ENCODE results near the gene NCAPH2. TPM values are rescaled to one million over a fixed set of nuclear protein-coding genes. Genes with fewer than 3 reads are reported as not detected.

The NCAPH2 gene
- total and polyA plus RNA-seq, 2 of the 13 experiments (the other 11 are each of a cell fraction or from before 2014, with no cell fraction given), result 28.1 to 64.4 TPM

GRCh38 chr22:50528682-50529415 is 20.8 kb downstream of the NCAPH2 start (continued):
- TF ChIP-seq EEA1 (CRISPR knock-in tag; IDR thresholded peaks at IDR 0.05; ENCODE audit: borderline replicate concordance) (no peak), TMF1 (CRISPR knock-in tag; IDR thresholded peaks at IDR 0.05; ENCODE audit: low read depth) (no peak), AGO1 (IDR thresholded peaks at IDR 0.05; ENCODE audit: low read depth, low read length, poor library complexity, severe bottlenecking) (peak; percentile 96), NR2F1 (CRISPR knock-in tag; IDR thresholded peaks at IDR 0.05) (0 out of 4 replicates have a peak, but pooled peaks of 1 of the 2 experiments have one; percentile 17), POLR2AphosphoS5 (IDR thresholded peaks at IDR 0.05; ENCODE audit: low read depth, low read length) (peak; percentile 4; the same call in 1 of the 2 replicates), SMAD9 (CRISPR knock-in tag; IDR thresholded peaks at IDR 0.05) (0 out of 2 replicates have a peak, but pooled peaks have one; percentile 40), ZNF615 (CRISPR knock-in tag; IDR thresholded peaks at IDR 0.05; ENCODE audit: borderline replicate concordance) (peak; percentile 32; the same call in 1 of the 2 replicates), TCF12 (IDR thresholded peaks at IDR 0.05) (no peak), TCF12 (CRISPR knock-in tag; IDR thresholded peaks at IDR 0.05) (no peak; the same call in 1 of the 2 replicates), ARNT2 (CRISPR knock-in tag; IDR thresholded peaks at IDR 0.05; ENCODE audit: low read depth) (no peak), TCF7 (IDR thresholded peaks at IDR 0.05; ENCODE audit: low read depth) (no peak), POLR2A (IDR thresholded peaks at IDR 0.05; ENCODE audit: insufficient read depth in 1 of 2, low read depth in 2 of 2, low read length in 2 of 2) (0 out of 4 replicates have a peak, but pooled peaks of 1 of the 2 experiments have one; percentile 22), ELF1 (CRISPR knock-in tag; IDR thresholded peaks at IDR 0.05) (no peak), HOXA3 (CRISPR knock-in tag; IDR thresholded peaks at IDR 0.05) (peak; percentile 50; the same call in 1 of the 2 replicates), NFATC3 (CRISPR knock-in tag; IDR thresholded peaks at IDR 0.05) (no peak), REL (CRISPR knock-in tag; conservative IDR thresholded peaks at IDR 0.05) (0 out of 2 replicates have a peak, but pooled peaks have one; percentile 24), SALL2 (CRISPR knock-in tag; IDR thresholded peaks at IDR 0.05) (0 out of 2 replicates have a peak, but pooled peaks have one; percentile 9), ATF7-NPFF (CRISPR knock-in tag; IDR thresholded peaks at IDR 0.05; ENCODE audit: low read depth) (no peak), RARA (CRISPR knock-in tag; IDR thresholded peaks at IDR 0.05) (peak; percentile 38; the same call in 1 of the 2 replicates), ZEB1 (IDR thresholded peaks at IDR 0.05; ENCODE audit: insufficient replicate concordance, low read depth) (peak; percentile 6), YEATS4 (CRISPR knock-in tag; IDR thresholded peaks at IDR 0.05; ENCODE audit: borderline replicate concordance) (no peak; the same call in 1 of the 2 replicates), NR2F6 (IDR thresholded peaks at IDR 0.05) (peak; percentile 29; the same call in 1 of the 2 replicates), NR2F6 (CRISPR knock-in tag; IDR thresholded peaks at IDR 0.05) (peak; percentile 83), ZNF589 (CRISPR knock-in tag; conservative IDR thresholded peaks at IDR 0.05) (no peak), HNRNPL (IDR thresholded peaks at IDR 0.05; ENCODE audit: low read depth, low read length) (peak; percentile 47; the same call in 1 of the 2 replicates), RFXAP (CRISPR knock-in tag; IDR thresholded peaks at IDR 0.05; ENCODE audit: borderline replicate concordance) (peak; percentile 59; the same call in 1 of the 2 replicates)
- TF ChIP-seq, protein P1, sequence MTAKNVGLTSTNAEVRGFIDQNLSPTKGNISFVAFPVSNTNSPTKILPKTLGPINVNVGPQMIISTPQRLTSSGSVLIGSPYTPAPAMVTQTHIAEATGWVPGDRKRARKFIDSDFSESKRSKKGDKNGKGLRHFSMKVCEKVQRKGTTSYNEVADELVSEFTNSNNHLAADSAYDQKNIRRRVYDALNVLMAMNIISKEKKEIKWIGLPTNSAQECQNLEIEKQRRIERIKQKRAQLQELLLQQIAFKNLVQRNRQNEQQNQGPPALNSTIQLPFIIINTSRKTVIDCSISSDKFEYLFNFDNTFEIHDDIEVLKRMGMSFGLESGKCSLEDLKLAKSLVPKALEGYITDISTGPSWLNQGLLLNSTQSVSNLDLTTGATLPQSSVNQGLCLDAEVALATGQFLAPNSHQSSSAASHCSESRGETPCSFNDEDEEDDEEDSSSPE (CRISPR knock-in tag; IDR thresholded peaks at IDR 0.05), result peak; percentile 37; the same call in 1 of the 2 replicates
- TF ChIP-seq, protein P2, sequence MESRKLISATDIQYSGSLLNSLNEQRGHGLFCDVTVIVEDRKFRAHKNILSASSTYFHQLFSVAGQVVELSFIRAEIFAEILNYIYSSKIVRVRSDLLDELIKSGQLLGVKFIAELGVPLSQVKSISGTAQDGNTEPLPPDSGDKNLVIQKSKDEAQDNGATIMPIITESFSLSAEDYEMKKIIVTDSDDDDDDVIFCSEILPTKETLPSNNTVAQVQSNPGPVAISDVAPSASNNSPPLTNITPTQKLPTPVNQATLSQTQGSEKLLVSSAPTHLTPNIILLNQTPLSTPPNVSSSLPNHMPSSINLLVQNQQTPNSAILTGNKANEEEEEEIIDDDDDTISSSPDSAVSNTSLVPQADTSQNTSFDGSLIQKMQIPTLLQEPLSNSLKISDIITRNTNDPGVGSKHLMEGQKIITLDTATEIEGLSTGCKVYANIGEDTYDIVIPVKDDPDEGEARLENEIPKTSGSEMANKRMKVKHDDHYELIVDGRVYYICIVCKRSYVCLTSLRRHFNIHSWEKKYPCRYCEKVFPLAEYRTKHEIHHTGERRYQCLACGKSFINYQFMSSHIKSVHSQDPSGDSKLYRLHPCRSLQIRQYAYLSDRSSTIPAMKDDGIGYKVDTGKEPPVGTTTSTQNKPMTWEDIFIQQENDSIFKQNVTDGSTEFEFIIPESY (CRISPR knock-in tag; IDR thresholded peaks at IDR 0.05), result peak; percentile 94

Data from HepG2 (cell line).